SK-N-SH (cell line): ENCODE measurements around the gene RARS2. TPM values are rescaled to one million over a fixed set of nuclear protein-coding genes. Genes with fewer than 3 reads are reported as not detected.

Experiments used
- CTCF ChIA-PET: fragments of 300-600, 350-600 bp; formaldehyde crosslinking; extraction: SDS; loops from one replicate; lab custom pipeline; 2021; lab: Yijun Ruan, JAX
- POLR2A ChIA-PET: fragments of 350-600 bp; sonication (Branson Sonifier 250); formaldehyde crosslinking; extraction: SDS; loops from one replicate; lab custom pipeline; 2020; ENCODE audit warnings: antibody characterized with exemption, inconsistent platforms; lab: Yijun Ruan, JAX
- DNase-seq: peaks from one replicate; pipeline ENCODE4 v3.0.0; 2012
- H2AFZ ChIP-seq: fragments of 200-600 bp; sonication (generic); 2 replicates; pipeline ENCODE4 v1.8.1; 2016; ENCODE audit warnings: antibody characterized with exemption, mild to moderate bottlenecking, low read depth
- H3F3A ChIP-seq: fragments of 200-600 bp; sonication (generic); replicated peaks from 2 replicates; pipeline ENCODE3; 2016; ENCODE audit warnings: antibody characterized with exemption, mild to moderate bottlenecking; ENCODE audit not compliant: insufficient read depth
- H3K27ac ChIP-seq, 2 experiments: fragments of 200-500 bp in 1 of 2; fragments of 200-600 bp in 1 of 2; sonication (Bioruptor generic) in 1 of 2; sonication (generic), shearing (Covaris generic) in 1 of 2; 2 replicates each; pipeline versions ENCODE4 v1.5.1 to v1.6.1; 2014 to 2016; ENCODE audit warnings: low read depth in 2 of 2, inconsistent platforms in 1 of 2, low read length in 1 of 2, mild to moderate bottlenecking in 1 of 2, mixed read lengths in 1 of 2
- H3K27me3 ChIP-seq: fragments of 200-600 bp; sonication (generic), shearing (Covaris generic); 2 replicates; pipeline ENCODE4 v1.6.1; 2016; ENCODE audit warnings: mixed run types; ENCODE audit not compliant: insufficient read depth
- H3K36me3 ChIP-seq, 2 experiments: fragments of 200-500 bp in 1 of 2; fragments of 200-600 bp in 1 of 2; sonication (Bioruptor generic) in 1 of 2; sonication (generic) in 1 of 2; replicated peaks in 1 of 2; 2 replicates each; pipeline versions ENCODE3 to v1.5.1; 2014 to 2016; ENCODE audit warnings: low read length in 1 of 2, mild to moderate bottlenecking in 1 of 2; ENCODE audit not compliant: insufficient read depth in 2 of 2, control insufficient read depth in 1 of 2
- H3K4me1 ChIP-seq, 2 experiments: fragments of 200-500 bp in 1 of 2; fragments of 200-600 bp in 1 of 2; sonication (Bioruptor generic) in 1 of 2; sonication (generic), shearing (Covaris generic) in 1 of 2; 2 replicates each; pipeline versions ENCODE4 v1.5.1 to v1.6.1; 2014 to 2016; ENCODE audit warnings: low read depth in 1 of 2, low read length in 1 of 2, mixed run types in 1 of 2; ENCODE audit not compliant: insufficient read depth in 2 of 2, control insufficient read depth in 1 of 2
- H3K4me2 ChIP-seq: fragments of 200-600 bp; sonication (generic), shearing (Covaris generic); 2 replicates; pipeline ENCODE4 v1.6.1; 2017; ENCODE audit warnings: mixed run types
- H3K4me3 ChIP-seq, 2 experiments: fragments of 200-500 bp in 1 of 2; fragments of 200-600 bp in 1 of 2; sonication (Bioruptor generic) in 1 of 2; sonication (generic), shearing (Covaris generic) in 1 of 2; 2 replicates each; pipeline versions ENCODE4 v1.5.1 to v1.8.1; 2014 to 2016; ENCODE audit warnings: low read depth in 2 of 2, inconsistent platforms in 1 of 2, low read length in 1 of 2, mild to moderate bottlenecking in 1 of 2, mixed read lengths in 1 of 2, moderate library complexity in 1 of 2
- H3K79me2 ChIP-seq: fragments of 200-600 bp; sonication (generic); 2 replicates; pipeline ENCODE4 v1.8.1; 2017; ENCODE audit warnings: mild to moderate bottlenecking; ENCODE audit not compliant: insufficient read depth
- H3K9ac ChIP-seq: fragments of 200-600 bp; sonication (generic); 2 replicates; pipeline ENCODE4 v1.6.1; 2017; ENCODE audit warnings: mixed run types
- H3K9me2 ChIP-seq: fragments of 200-600 bp; sonication (generic); 2 replicates; pipeline ENCODE4 v1.6.1; 2017; ENCODE audit warnings: mixed run types
- H3K9me3 ChIP-seq: fragments of 200-600 bp; sonication (generic); 2 replicates; pipeline ENCODE4 v1.6.1; 2017; ENCODE audit warnings: mixed run types, mild to moderate bottlenecking, moderate library complexity
- H4K20me1 ChIP-seq: fragments of 200-600 bp; sonication (generic); 2 replicates; pipeline ENCODE4 v1.6.1; 2017; ENCODE audit warnings: mild to moderate bottlenecking, mixed run types; ENCODE audit not compliant: insufficient read depth
- CHD2 ChIP-seq: fragments of 150-350 bp; IDR thresholded peaks from 2 replicates; pipeline ENCODE4 v1.6.1; 2018; ENCODE audit warnings: low read length; ENCODE audit not compliant: partially characterized antibody
- CTCF ChIP-seq: fragments of 200-600 bp; sonication (generic); IDR thresholded peaks from 2 replicates; pipeline ENCODE4 v1.6.1; 2017; ENCODE audit warnings: antibody characterized with exemption, mild to moderate bottlenecking, moderate library complexity
- ELF1 ChIP-seq: IDR thresholded peaks from 2 replicates; pipeline ENCODE4 v1.4.0; 2012
- EP300 ChIP-seq, 2 experiments: IDR thresholded peaks; 2 replicates each; pipeline versions ENCODE4 v1.4.0 to v1.6.1; 2012; ENCODE audit warnings: borderline replicate concordance in 1 of 2, low read depth in 1 of 2, low read length in 1 of 2
- FOXJ3 ChIP-seq: sonication (generic); formaldehyde crosslinking; IDR thresholded peaks from 2 replicates; pipeline ENCODE4 v1.5.1; 2020; ENCODE audit warnings: mild to moderate bottlenecking, missing genetic modification reagents
- GABPA ChIP-seq: IDR thresholded peaks from 2 replicates; pipeline ENCODE4 v1.4.0; 2012; ENCODE audit warnings: low read depth, mild to moderate bottlenecking
- IRF3 ChIP-seq: fragments of 150-350 bp; IDR thresholded peaks from 2 replicates; pipeline ENCODE4 v1.6.1; 2016; ENCODE audit warnings: mild to moderate bottlenecking, low read depth, low read length
- MAX ChIP-seq: IDR thresholded peaks from 2 replicates; pipeline ENCODE4 v1.4.0; 2012; ENCODE audit warnings: low read depth
- MEF2A ChIP-seq: IDR thresholded peaks from 2 replicates; pipeline ENCODE4 v1.4.0; 2012; ENCODE audit warnings: low read depth, borderline replicate concordance
- MXI1 ChIP-seq: IDR thresholded peaks from 2 replicates; pipeline ENCODE4 v1.6.1; 2012; ENCODE audit warnings: mild to moderate bottlenecking, low read depth, low read length, improper control_type of control experiment
- POLR2AphosphoS5 ChIP-seq: IDR thresholded peaks from 2 replicates; pipeline ENCODE4 v1.6.1; 2012; ENCODE audit warnings: low read depth, low read length
- RAD21 ChIP-seq: IDR thresholded peaks from 2 replicates; pipeline ENCODE4 v1.6.1; 2012; ENCODE audit warnings: mild to moderate bottlenecking, low read length
- REST ChIP-seq: IDR thresholded peaks from 2 replicates; pipeline ENCODE4 v1.6.1; 2012; ENCODE audit warnings: mild to moderate bottlenecking, low read depth, low read length, moderate library complexity
- RXRA ChIP-seq: IDR thresholded peaks from 2 replicates; pipeline ENCODE4 v1.4.0; 2012; ENCODE audit warnings: low read depth, mild to moderate bottlenecking, borderline replicate concordance
- SIN3A ChIP-seq: IDR thresholded peaks from 2 replicates; pipeline ENCODE4 v1.6.1; 2012; ENCODE audit warnings: low read depth, mild to moderate bottlenecking, low read length, moderate library complexity, borderline replicate concordance
- TAF1 ChIP-seq: IDR thresholded peaks from 2 replicates; pipeline ENCODE4 v1.6.1; 2012; ENCODE audit warnings: low read depth, mild to moderate bottlenecking, low read length, moderate library complexity, borderline replicate concordance
- TCF12 ChIP-seq: IDR thresholded peaks from 2 replicates; pipeline ENCODE4 v1.4.0; 2012
- YY1 ChIP-seq: IDR thresholded peaks from 2 replicates; pipeline ENCODE4 v1.4.0; 2012; ENCODE audit warnings: low read depth, mild to moderate bottlenecking
- ZBTB33 ChIP-seq: IDR thresholded peaks from 2 replicates; pipeline ENCODE4 v1.4.0; 2012; ENCODE audit warnings: low read depth, borderline replicate concordance
- WGBS: methylation state at CpG from one replicate; pipeline ENCODE4 v1.1.6; 2017; ENCODE audit warnings: low lambda C conversion rate; 5-methylcytosine and 5-hydroxymethylcytosine counted together
- polyA plus RNA-seq, 3 experiments: library from polyadenylated mRNA; depleted of rRNA; stranded (reverse); fragments of >200 nt; gene quantifications; 2 replicates each; pipeline ENCODE4 v1.2.3, GENCODE V29; 2012

Gene RARS2
- 7.9 and 11.4 TPM in 2 replicates for polyA plus RNA-seq (2012; rRNA removed)
- 12.1 and 15.9 TPM in 2 replicates for polyA plus RNA-seq (2012; cell fraction: cytosol; rRNA removed)
- polyA plus RNA-seq (2012; cell fraction: nucleus; rRNA removed), result 6.6 and 15.9 TPM in 2 replicates

- Histone ChIP-seq H3F3A (no peaks in the 10 kb centered on the region), H3K27me3 (no peaks in the 10 kb centered on the region), H3K27ac (peak within 1 kb of the TSS; percentile 67 to 70), H4K20me1 (peaks cover 19% of the 10 kb centered on the region)
- POLR2A ChIA-PET, result interaction anchor here (1.1 kb wide), 1 partner anchor 82 kb away, joined by 3 read pairs; no protein-coding TSS in a partner anchor
- peak; percentile 95 for DNase-seq
- WGBS, result 1% methylated on average over 23 of the region's 49 CpGs
- TF ChIP-seq EP300 (IDR thresholded peaks at IDR 0.05; ENCODE audit: borderline replicate concordance in 1 of 2, low read depth in 1 of 2, low read length in 1 of 2) (no peak), GABPA (peak; percentile 95), RXRA (no peak), RAD21 (peak; percentile 19; the same call in 1 of the 2 replicates), TCF12 (0 out of 2 replicates have a peak, but pooled peaks have one; percentile 5), MXI1 (peak; percentile 91), POLR2AphosphoS5 (peak; percentile 94), FOXJ3 (0 out of 2 replicates have a peak, but pooled peaks have one; percentile 6), CHD2 (peak; percentile 96), YY1 (peak; percentile 78), REST (0 out of 2 replicates have a peak, but pooled peaks have one; percentile 4), TAF1 (peak; percentile 79), MAX (peak; percentile 92), CTCF (no peak), ELF1 (peak; percentile 95), ZBTB33 (peak; percentile 11; the same call in 1 of the 2 replicates), IRF3 (peak; percentile 38; the same call in 1 of the 2 replicates), SIN3A (peak; percentile 97), MEF2A (no peak)
- TF ChIP-seq, all 33 proteins: peak for 15
- Histone ChIP-seq H3K4me3 (peak within 1 kb of the TSS; percentile 60 to 90), H2AFZ (peak within 1 kb of the TSS; percentile 88), H3K9me2 (no peaks in the 10 kb centered on the region), H3K4me1 (peaks cover 4 to 9% of the 10 kb centered on the region in 2 experiments; a peak in 3 of 4 replicates), H3K9me3 (no peaks in the 10 kb centered on the region), H3K9ac (peak within 1 kb of the TSS; percentile 88), H3K36me3 (peaks cover 9 to 14% of the 10 kb centered on the region in 2 experiments), H3K4me2 (peak within 1 kb of the TSS; percentile 89), H3K79me2 (peaks cover 95% of the 10 kb centered on the region)
- CTCF ChIA-PET, result no interaction called here
Measured at GRCh38 chr6:87589693-87590416, at the start of gene RARS2, which contains the start of gene ORC3. TSS of gene RARS2 (minus strand) at chr6:87589987. CDS start at chr6:87589957, 30 bp downstream. TSS of gene ORC3 (plus strand) at chr6:87590135. CDS start at chr6:87590169, 34 bp downstream.
